Omental fat pad (tissue), 4 donors: Measurements from ENCODE around the gene DIAPH1. TPM values are rescaled to one million over a fixed set of nuclear protein-coding genes. Genes with fewer than 3 reads are reported as not detected.

Experiments
- ATAC-seq: fragments of 150-250 bp; one replicate; pipeline ENCODE4 v1.9.1; 2016; ENCODE audit warnings: mild to moderate bottlenecking, moderate library complexity; ENCODE audit not compliant: low FRiP score
- DNase-seq: peaks from one replicate; pipeline ENCODE4 v3.0.0-alpha.2; 2019; ENCODE audit warnings: low spot score
- total RNA-seq, 4 donors: library from RNA; depleted of rRNA; stranded (reverse); fragments of >200 nt; gene quantifications; one replicate each; pipeline ENCODE4 v1.1.0, GENCODE V29; 2016
- TF ChIP-seq, protein P1 (sequence below), 3 donors: fragments of 450-650 bp; IDR thresholded peaks; one replicate each; pipeline ENCODE4 v1.5.1; 2016 to 2017; ENCODE audit warnings: antibody characterized with exemption in 3 of 3, mild to moderate bottlenecking in 3 of 3, moderate library complexity in 2 of 3

DIAPH1 gene
- total RNA-seq, 4 donors from 2014 or later = 35.5 to 93.2 (median 47.9) TPM

DNA sequence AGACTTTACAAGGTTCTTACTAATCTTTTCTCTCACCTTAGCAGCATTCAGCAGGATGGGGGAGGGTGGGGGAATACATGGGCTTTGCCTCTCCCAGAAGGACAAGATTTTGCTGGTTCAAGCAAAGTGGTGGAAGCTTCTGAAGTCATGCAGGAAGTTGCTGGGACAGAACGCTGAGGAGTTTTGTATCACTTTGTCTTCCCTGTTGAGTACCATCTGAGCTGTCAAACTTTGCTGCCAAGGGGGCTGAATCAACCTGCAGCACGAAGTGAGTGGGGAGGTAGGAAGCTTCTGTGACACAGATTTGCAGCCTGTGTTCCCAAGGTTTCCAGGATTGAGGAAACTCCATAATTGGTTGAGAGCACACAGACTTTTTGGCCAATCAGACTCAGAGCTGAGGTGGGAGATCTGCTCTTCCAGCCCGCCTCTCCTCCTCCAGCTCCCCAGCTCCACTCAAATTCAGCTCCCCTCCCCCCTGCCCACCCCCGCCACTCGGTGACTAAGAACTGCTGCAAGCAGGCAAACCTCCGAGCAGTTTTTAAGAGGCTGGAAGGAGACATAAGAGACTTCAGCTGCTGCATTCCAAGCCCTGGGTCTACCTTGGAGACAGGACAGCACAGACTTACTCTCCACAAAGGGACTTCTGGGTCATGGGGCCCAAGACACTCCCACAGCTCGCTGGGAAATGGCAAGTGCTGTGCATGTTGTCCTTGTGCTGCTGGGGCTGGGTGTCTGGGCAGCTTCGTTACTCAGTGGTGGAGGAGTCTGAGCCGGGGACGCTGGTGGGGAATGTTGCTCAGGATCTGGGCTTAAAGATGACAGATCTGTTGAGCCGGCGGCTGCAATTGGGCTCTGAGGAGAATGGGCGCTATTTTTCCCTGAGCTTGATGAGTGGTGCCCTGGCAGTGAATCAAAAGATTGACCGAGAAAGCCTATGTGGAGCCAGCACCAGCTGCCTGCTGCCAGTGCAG lies 129.9 kb downstream of the DIAPH1 start, which contains the start of gene PCDHGC5:
PCDHGC5 (plus strand) TSS at position 491 of the 971 bp plus-strand sequence; CDS start at position 651, 160 bp downstream.
- DNase-seq = no peak
- ATAC-seq = no peak

DNA sequence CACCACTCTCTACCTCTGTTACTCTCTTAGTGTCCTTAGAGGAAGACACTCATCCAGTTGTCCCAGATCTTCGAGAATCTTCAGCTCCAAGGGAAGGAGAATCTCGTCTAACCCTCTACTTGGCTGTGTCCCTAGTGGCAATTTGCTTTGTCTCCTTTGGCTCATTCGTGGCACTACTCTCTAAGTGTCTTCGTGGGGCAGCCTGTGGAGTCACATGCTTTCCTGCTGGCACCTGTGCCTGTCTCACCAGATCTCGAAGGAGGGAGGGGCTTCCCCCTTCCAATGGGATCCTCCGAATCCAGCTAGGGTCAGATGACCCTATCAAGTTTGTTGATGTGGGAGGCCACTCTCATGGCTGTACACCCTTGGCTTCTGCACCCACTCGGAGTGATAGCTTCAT lies 131.7 kb downstream of the DIAPH1 start:
- DNase-seq (no peak), ATAC-seq (no peak)
- TF ChIP-seq, protein P1, sequence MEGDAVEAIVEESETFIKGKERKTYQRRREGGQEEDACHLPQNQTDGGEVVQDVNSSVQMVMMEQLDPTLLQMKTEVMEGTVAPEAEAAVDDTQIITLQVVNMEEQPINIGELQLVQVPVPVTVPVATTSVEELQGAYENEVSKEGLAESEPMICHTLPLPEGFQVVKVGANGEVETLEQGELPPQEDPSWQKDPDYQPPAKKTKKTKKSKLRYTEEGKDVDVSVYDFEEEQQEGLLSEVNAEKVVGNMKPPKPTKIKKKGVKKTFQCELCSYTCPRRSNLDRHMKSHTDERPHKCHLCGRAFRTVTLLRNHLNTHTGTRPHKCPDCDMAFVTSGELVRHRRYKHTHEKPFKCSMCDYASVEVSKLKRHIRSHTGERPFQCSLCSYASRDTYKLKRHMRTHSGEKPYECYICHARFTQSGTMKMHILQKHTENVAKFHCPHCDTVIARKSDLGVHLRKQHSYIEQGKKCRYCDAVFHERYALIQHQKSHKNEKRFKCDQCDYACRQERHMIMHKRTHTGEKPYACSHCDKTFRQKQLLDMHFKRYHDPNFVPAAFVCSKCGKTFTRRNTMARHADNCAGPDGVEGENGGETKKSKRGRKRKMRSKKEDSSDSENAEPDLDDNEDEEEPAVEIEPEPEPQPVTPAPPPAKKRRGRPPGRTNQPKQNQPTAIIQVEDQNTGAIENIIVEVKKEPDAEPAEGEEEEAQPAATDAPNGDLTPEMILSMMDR (IDR thresholded peaks at IDR 0.05) = no peak

More for the DNA sequence above, 129.9 kb downstream of the DIAPH1 start, which contains the start of gene PCDHGC5:
- TF ChIP-seq, protein P1 (IDR thresholded peaks at IDR 0.05) = no peak

DNA sequence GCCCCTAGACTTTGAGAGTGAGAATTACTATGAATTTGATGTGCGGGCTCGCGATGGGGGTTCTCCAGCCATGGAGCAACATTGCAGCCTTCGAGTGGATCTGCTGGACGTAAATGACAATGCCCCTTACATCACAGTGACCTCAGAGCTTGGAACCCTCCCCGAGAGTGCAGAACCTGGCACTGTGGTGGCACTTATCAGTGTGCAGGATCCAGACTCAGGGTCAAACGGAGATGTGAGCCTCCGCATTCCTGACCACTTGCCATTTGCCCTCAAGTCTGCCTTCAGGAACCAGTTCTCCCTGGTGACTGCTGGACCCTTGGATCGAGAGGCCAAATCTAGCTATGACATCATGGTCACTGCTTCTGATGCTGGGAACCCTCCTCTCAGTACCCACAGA lies 132.7 kb downstream of the DIAPH1 start:
- DNase-seq (no peak), ATAC-seq (no peak)
- TF ChIP-seq, protein P1 (IDR thresholded peaks at IDR 0.05) = no peak

DNA sequence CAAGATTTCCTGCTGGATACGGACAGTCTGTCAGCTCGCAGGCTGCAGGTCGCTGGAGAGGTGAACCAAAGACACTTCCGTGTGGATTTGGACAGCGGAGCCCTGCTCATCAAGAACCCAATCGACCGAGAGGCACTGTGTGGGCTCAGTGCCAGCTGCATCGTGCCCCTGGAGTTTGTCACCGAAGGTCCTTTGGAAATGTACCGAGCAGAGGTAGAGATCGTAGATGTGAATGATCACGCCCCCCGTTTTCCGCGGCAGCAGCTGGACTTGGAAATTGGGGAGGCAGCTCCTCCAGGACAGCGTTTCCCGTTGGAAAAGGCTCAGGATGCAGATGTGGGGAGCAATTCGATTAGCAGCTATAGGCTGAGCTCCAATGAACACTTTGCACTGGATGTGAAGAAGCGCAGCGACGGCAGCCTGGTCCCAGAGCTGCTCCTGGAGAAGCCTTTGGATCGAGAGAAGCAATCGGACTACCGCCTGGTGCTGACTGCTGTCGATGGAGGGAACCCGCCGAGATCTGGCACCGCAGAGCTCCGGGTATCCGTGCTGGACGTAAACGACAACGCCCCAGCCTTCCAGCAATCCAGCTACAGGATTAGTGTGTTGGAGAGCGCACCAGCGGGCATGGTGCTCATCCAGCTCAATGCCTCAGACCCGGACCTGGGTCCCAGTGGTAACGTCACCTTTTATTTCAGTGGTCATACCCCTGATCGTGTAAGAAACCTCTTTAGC lies 133.3 kb downstream of the DIAPH1 start:
- TF ChIP-seq, protein P1 (IDR thresholded peaks at IDR 0.05) = no peak
- no peak for ATAC-seq
- no peak for DNase-seq

DNA sequence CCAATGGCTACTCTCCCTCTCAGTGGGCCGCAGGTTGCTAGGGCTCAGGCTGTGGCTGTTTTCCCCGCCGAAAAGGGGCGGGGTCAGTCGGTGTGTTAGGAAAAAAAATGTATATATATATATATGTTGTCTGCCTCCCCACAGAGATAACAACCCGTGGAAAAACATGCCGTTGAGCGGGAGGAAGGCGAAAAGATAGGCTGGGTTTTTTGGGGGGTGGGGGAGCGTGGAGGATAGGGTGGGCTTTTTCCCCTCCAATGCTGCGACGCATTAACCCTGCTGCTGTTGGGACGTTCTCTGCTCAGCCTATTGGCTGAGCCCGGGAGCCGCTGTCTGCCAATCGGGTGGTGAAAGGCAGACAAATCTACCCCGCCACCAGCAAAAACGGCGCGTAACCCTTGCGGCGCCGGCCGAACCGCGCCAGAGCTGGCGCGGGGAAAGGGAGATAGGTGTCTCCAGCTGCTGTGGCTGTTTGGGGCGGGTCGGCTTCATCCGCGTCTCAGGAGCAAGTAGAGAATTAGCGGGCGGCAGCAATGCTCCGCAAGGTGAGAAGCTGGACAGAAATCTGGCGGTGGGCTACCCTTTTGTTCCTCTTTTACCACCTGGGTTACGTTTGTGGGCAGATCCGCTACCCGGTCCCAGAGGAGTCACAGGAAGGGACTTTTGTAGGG lies 134.0 kb downstream of the DIAPH1 start, which contains the start of gene PCDHGC4:
PCDHGC4 (plus strand) TSS at position 390 of the 671 bp plus-strand sequence; CDS start at position 534, 144 bp downstream.
- TF ChIP-seq, protein P1 (IDR thresholded peaks at IDR 0.05) = no peak
- ATAC-seq = peak; percentile 45
- no peak for DNase-seq

DNA sequence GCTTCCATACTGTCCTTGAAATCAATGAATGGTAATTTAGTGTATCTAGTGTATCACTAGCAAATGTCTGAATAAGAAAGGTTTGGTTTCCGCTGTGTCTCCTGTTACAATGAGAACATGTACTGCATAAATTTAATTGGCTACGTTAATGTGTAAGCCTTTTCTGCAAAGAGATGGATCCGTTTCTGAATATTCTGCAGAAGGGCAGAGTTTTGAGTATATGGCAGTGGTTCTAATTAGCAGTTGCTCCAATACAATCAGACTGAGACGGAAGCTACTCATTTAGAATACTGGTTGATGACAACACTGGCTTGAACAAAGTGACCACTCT lies 134.5 kb downstream of the DIAPH1 start:
- ATAC-seq = no peak
- no peak for DNase-seq
- TF ChIP-seq, protein P1 (IDR thresholded peaks at IDR 0.05) = no peak
